ENCODE data around the gene DCPS. TPM values are rescaled to one million over a fixed set of nuclear protein-coding genes. Genes with fewer than 3 reads are reported as not detected.
"Not testable (repeated sequence)": the region's sequence is repeated elsewhere in the genome, so short reads cannot be mapped to it uniquely, and the experiment has no call there.

DCPS gene
- total RNA-seq, 3 donors from 2014 or later: 8.8 to 11.7 (median 9.6) TPM

GRCh38 chr11:126346586-126346940 lies 42.7 kb downstream of the DCPS start:
- Histone ChIP-seq H3K4me3 (no peak overlapping the region), H3K4me1 (no peaks in the 10 kb centered on the region), H3K36me3 (no peaks in the 10 kb centered on the region), H3K27ac (peak overlapping the region; percentile 82 to 88), H3K27me3 (no peaks in the 10 kb centered on the region), H3K9me3 (no peaks in the 10 kb centered on the region)
- no peak for DNase-seq (ENCODE audit: low spot score in 2 of 2)
- TF ChIP-seq POLR2AphosphoS5 (IDR thresholded peaks at IDR 0.05) (no peak), CTCF (IDR thresholded peaks at IDR 0.05) (no peak), POLR2A (IDR thresholded peaks at IDR 0.05) (no peak)
- intact Hi-C loops (cut with DNase I; ENCODE audit: low total_unique reads): no loop called here

GRCh38 chr11:126346946-126347345 lies 43.1 kb downstream of the DCPS start:
- H3K9me3 ChIP-seq; H3K27me3 ChIP-seq; H3K4me3 ChIP-seq; intact Hi-C loops (cut with DNase I; ENCODE audit: low total_unique reads); H3K36me3 ChIP-seq; DNase-seq (ENCODE audit: low spot score in 2 of 2); H3K4me1 ChIP-seq: not testable (repeated sequence)
- H3K27ac ChIP-seq: peak overlapping the region; percentile 82 to 88

- DNase-seq (ENCODE audit: low spot score in 2 of 2): no peak
- intact Hi-C loops (cut with DNase I; ENCODE audit: low total_unique reads): no loop called here
- no peak overlapping the region for H3K4me3 ChIP-seq
- H3K27ac ChIP-seq: peak overlapping the region; percentile 2 to 65
- H3K27me3 ChIP-seq: no peaks in the 10 kb centered on the region
- TF ChIP-seq POLR2AphosphoS5 (IDR thresholded peaks at IDR 0.05) (no peak), POLR2A (IDR thresholded peaks at IDR 0.05) (no peak), CTCF (IDR thresholded peaks at IDR 0.05) (no peak)
- H3K4me1 ChIP-seq: no peaks in the 10 kb centered on the region
- no peaks in the 10 kb centered on the region for H3K36me3 ChIP-seq
- no peaks in the 10 kb centered on the region for H3K9me3 ChIP-seq
Observed at GRCh38 chr11:126347751-126348668, 44.1 kb downstream of the DCPS start.

- H3K27ac ChIP-seq: peak overlapping the region; percentile 2 to 65
- H3K9me3 ChIP-seq: no peaks in the 10 kb centered on the region
- TF ChIP-seq POLR2AphosphoS5 (IDR thresholded peaks at IDR 0.05) (peak in 1 of 3 donors; percentile 32), POLR2A (IDR thresholded peaks at IDR 0.05) (no peak), CTCF (IDR thresholded peaks at IDR 0.05) (no peak)
- no peaks in the 10 kb centered on the region for H3K4me1 ChIP-seq
- no peaks in the 10 kb centered on the region for H3K36me3 ChIP-seq
- no peak overlapping the region for H3K4me3 ChIP-seq
- H3K27me3 ChIP-seq: no peaks in the 10 kb centered on the region
- intact Hi-C loops (cut with DNase I; ENCODE audit: low total_unique reads): no loop called here
- DNase-seq (ENCODE audit: low spot score in 2 of 2): no peak
Observed at GRCh38 chr11:126348806-126349582, 45.1 kb downstream of the DCPS start.

- no peak overlapping the region for H3K4me3 ChIP-seq
- peak overlapping the region in 1 of 2 donors; percentile 23 for H3K27ac ChIP-seq
Observed at GRCh38 chr11:126350836-126351235, 47.0 kb downstream of the DCPS start.

GRCh38 chr11:126352163-126352562 lies 48.3 kb downstream of the DCPS start:
- H3K4me1 ChIP-seq: peaks cover 0 to 4% of the 10 kb centered on the region in 2 donors
- H3K27ac ChIP-seq: no peak overlapping the region
- intact Hi-C loops (cut with DNase I; ENCODE audit: low total_unique reads): no loop called here

More at GRCh38 chr11:126350836-126351235, 47.0 kb downstream of the DCPS start:
- H3K27me3 ChIP-seq: no peaks in the 10 kb centered on the region
- H3K4me1 ChIP-seq: no peaks in the 10 kb centered on the region
- no peaks in the 10 kb centered on the region for H3K9me3 ChIP-seq
- DNase-seq (ENCODE audit: low spot score in 2 of 2): no peak
- intact Hi-C loops (cut with DNase I; ENCODE audit: low total_unique reads): no loop called here
- TF ChIP-seq POLR2A (IDR thresholded peaks at IDR 0.05): no peak
- no peaks in the 10 kb centered on the region for H3K36me3 ChIP-seq

More at GRCh38 chr11:126352163-126352562, 48.3 kb downstream of the DCPS start:
- Histone ChIP-seq H3K4me3 (no peak overlapping the region), H3K36me3 (no peaks in the 10 kb centered on the region), H3K27me3 (no peaks in the 10 kb centered on the region), H3K9me3 (no peaks in the 10 kb centered on the region)
- no peak for DNase-seq (ENCODE audit: low spot score in 2 of 2)
- TF ChIP-seq POLR2A (IDR thresholded peaks at IDR 0.05) (no peak), CTCF (IDR thresholded peaks at IDR 0.05) (no peak), POLR2AphosphoS5 (IDR thresholded peaks at IDR 0.05) (no peak)
